NCI-H146 treated with DMSO at 0.1 percent for 48 hours (cell line): ENCODE data around the gene ADAMTS17.

Source experiments
- DNase-seq: peaks from one replicate; lab custom pipeline; 2025; ENCODE audit not compliant: unreplicated experiment; lab: John Stamatoyannopoulos, UW

The ADAMTS17 gene

GRCh38 chr15:100180921-100181320 lies 160.9 kb downstream of the ADAMTS17 start:
- DNase-seq = no peak

- no peak for DNase-seq
Observed at GRCh38 chr15:100175406-100176114, 166.2 kb downstream of the ADAMTS17 start.

DNA sequence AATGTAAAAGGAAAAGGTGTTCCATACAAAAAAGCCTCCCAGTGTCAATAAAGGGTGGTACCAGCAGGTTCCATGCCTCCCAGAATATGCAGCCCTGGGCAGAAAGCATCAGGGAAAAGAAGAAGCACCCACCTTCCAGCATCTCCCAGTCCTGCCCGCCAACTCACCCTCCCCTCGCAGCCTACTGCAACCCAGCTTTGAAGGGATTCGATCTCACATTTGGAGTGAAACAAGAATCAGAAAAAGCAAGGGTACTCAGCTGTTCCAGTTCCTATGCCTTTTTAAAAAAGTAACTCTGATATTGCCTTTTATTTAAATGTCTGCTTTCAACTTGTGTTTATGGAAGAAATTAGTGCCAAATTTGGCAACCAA lies 166.9 kb downstream of the ADAMTS17 start:
- DNase-seq = no peak

GRCh38 chr15:100174159-100174903 lies 167.4 kb downstream of the ADAMTS17 start:
- DNase-seq = no peak

- DNase-seq = no peak
Observed at GRCh38 chr15:100172356-100173024, 169.3 kb downstream of the ADAMTS17 start.

DNA sequence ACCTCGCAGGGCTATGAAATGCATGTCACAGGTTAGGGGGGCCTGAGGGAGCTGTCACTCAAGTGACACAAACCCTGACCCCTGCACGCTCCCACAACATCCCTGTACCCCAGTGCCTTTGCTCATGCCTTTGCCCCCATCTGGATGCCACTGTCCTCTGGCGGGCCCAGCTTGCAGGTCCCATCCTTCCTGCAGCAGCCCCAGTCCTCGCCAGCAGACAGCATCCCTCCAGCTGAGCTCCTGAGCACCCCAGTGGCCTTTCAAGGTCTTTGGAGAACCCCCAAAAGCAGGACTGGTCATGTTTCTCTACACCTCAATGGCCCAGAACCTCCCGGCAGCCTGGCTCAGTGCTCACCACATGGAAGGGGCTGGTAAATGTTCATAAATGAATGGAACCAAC lies 170.4 kb downstream of the ADAMTS17 start:
- DNase-seq = no peak

DNA sequence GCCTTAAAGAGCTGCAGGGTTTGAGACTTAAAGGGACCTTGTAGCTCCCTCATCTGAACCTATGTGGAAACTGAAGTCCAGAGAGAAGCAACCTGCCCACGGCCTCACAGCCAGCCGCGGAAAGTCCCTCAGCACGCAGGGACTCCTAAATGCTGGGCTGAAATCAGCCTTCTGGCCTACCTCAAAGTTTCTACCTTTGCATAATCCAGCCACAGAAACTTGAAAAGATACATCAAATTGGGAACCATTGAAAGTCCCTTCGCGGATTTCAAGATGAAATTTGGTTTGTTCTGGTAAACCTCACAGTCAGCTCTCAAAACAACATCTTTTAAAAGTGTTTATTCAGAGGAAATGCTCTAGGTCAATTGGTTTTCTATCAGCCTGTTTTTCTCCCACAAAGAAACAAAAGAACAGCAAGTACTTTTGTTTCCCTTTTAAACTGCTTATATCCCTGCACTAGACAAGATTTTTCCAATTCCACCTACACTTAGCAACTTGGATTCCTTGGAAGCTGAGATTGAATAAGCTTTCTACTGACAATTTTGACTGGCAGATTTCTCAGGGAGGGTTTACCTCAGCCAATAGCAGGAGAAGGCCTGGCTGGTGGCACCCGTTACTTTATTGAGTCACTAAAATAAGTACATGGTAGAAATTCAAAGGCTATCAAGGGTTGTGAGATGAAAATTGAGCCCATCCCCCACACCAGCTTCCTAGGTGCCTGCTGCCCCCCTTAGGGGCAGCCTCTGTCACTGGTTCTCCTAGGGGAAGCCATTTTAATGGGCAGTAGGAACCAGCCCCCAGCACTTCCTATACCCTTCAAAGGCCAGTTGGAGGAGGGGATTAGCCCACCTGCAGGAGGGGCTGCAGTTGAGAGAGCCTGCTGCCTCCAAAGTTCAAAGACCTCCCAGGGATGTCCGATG lies 171.2 kb downstream of the ADAMTS17 start:
- DNase-seq = no peak

DNA sequence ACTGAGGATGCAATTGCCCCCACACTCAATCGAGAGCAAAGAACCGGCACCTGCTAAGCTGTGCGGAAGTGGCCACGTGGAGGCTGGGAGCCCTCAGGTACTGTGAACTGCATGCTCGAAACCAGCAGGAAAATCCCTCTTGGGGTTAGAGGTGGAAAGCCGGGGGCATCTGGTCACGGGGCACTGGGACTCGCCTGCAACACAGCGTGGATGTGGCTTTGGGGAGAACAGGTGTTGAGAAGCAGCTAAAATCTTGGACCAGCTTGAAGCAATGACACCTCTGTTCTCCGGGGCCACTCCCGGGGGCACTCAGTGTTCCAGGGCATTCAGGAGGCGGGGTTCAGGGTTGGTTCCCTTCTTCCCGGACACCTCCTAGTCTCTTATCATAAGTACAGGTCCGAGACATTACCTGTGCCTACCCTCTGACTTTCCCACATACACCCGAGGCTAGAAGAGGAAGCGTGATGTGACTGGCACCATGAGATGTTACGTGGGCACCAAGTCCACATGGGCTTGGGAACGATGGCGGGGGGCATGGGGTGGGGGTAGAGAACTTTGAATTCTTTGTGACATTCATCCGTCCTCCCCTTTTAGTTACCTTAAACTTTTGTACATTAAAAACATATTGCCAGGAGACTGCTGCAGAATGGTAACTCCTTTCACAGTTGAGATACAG lies 172.0 kb downstream of the ADAMTS17 start:
- DNase-seq = no peak

- no peak for DNase-seq
Observed at GRCh38 chr15:100168787-100169186, 173.0 kb downstream of the ADAMTS17 start.

DNA sequence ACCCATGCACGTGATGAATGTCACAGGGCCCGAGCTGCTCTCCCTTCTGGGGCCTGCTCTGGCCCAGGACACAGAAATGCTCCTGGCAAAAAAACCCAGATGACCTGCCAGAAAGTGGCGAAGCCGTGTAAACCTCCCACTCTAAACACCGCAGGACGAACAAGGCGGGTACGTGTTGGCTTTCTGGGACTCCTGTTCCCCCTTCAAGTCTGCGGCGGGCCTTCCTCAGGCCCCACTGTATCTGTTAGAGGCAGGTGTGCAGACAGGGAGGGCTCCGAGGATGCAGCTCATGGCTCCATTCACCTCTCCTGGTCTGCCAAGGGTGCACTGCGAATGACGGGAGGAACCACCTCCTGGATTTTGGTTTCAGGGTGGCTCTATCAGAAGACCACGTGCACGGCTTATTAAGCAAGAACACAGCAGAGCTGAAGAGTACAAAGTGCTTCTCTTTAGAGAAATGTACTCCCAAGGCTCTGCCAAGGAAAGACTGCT lies 173.8 kb downstream of the ADAMTS17 start:
- no peak for DNase-seq

DNA sequence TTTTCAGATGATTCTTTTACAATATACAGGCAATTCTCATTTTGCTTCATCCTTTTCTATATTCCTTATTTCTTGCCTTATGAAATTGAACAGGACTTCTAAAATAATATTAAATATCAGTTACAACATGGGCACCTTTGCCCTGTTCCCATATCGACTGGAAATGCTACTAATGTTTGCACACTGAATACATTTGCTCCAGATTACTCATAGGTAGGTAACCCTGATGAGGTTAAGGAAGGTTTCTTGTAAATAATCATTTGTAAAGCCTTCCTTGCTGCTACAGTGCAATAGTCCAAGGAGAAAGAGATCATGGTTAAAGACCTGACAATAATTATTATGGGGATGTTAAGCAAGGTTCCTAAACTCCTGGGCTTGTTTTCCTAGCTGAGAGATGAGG lies 175.5 kb downstream of the ADAMTS17 start:
- DNase-seq = no peak

- DNase-seq = no peak
Observed at GRCh38 chr15:100163961-100164360, 177.8 kb downstream of the ADAMTS17 start.

GRCh38 chr15:100160953-100161352 lies 180.8 kb downstream of the ADAMTS17 start:
- DNase-seq = no peak

DNA sequence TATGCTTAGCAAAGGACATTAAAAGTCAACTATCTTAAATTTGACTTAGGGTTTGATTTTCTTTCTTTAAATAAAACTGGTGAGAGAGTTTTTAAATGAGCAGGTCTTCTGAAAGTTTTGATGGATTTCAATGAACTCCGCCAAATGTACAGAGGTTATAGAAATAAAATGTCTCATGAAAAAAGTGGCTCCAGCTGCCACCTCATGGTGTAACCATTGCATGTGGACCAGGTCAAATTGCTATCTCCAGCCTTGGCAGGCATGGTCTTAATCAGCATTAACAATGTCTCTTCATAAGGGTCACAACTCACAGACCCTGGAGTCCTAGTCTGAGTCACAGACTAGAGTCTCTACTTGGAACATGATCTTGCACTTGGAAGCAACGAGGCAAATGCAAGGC lies 182.3 kb downstream of the ADAMTS17 start:
- DNase-seq = no peak

DNA sequence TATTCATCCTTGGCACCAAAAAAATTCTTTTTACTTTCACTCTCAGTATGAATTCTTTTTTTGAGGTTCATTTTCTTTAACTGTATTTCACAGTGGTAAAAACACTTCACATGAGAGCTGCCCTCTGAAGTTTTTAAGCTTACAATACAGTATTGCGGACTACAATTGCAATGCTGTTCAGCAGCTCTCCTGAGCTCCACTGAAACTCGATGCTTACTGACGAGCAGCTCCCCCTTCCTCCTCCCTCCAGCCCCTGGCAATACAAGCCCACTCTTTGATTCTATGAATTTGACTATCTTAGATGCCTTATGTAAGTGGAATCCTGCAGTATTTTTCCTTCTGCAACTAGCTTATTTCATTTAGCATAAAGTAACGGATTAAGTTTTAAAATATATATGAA lies 183.4 kb downstream of the ADAMTS17 start:
- DNase-seq = no peak

- no peak for DNase-seq
Observed at GRCh38 chr15:100156201-100156600, 185.6 kb downstream of the ADAMTS17 start.

GRCh38 chr15:100154338-100154737 lies 187.4 kb downstream of the ADAMTS17 start:
- no peak for DNase-seq

DNA sequence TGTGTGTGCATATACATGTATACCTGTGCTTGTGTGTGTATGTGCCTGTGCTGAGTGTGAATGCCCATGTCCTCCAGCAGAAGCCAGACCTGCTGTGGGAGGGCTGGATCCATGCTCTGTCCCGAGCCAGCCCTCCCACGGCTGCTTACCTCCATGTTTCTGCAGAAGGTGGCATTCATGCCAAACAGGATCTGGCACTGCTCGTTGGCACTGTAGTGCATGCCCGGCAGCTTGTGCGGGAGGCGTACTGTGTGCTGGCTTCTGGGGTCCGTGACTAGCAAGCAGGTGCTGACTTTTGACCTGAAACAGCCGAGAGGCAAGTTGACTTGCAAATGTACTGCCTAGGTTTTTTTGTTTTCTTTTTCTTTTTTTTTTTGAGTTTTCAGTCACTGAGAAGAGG lies 189.3 kb downstream of the ADAMTS17 start:
- no peak for DNase-seq

DNA sequence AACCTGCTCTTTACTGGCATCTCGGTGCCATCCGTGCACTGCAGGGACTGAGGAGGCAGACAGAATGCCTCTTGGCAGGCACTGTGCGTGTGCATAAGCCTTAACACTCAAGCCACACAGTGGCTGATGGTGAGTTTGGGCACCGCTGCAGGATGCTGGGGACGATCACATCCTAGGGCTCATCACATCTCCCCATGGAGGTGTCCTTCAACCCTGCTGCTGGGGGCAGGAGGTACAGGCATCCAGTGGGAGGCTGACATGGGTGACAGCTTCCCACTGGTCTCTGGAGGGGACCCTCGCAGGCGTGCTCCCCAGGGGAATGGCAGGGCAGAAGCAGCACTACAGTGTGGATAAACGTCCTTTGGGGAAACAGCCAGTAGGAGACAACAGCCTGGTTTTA lies 190.9 kb downstream of the ADAMTS17 start:
- DNase-seq = no peak

DNA sequence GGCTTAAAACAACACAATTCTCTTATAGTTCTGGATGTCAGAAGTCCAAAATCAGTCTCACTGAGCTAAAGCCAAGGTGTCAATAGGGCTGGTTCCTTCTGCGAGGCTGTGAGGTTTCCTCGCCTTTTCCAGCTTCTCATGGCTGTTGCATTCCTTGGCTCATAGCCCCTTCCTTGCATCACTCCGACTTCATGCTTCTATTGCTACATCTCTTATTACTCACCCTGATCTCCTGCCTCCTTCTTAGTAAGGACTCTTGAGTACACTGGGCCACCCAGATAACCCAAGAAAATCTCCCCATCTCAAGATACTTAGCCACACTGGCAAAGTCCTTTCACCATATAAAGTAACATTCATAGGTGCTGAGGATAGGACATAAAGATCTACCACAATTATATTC lies 193.9 kb downstream of the ADAMTS17 start:
- DNase-seq = no peak
